GM23338 (cell line): Measurements from ENCODE around the gene ERCC6L. TPM values are rescaled to one million over a fixed set of nuclear protein-coding genes. Genes with fewer than 3 reads are reported as not detected.

ENCODE experiments used
- ATAC-seq: fragments of 200-7000 bp; cut with Tn5 transposase; 3 replicates; pipeline ENCODE4 v1.9.1; 2020
- DNase-seq: peaks from one replicate; pipeline ENCODE4 v3.0.0-alpha.2; 2015; ENCODE audit warnings: low spot score
- H2AFZ ChIP-seq: fragments of 200-600 bp; sonication (generic); 2 replicates; pipeline ENCODE4 v1.8.0; 2016; ENCODE audit warnings: antibody characterized with exemption, mild to moderate bottlenecking, moderate library complexity
- H3F3A ChIP-seq: fragments of 200-600 bp; sonication (generic); replicated peaks from 2 replicates; pipeline ENCODE4 v1.8.0; 2017; ENCODE audit warnings: antibody characterized with exemption, mixed run types, low read depth
- H3K27ac ChIP-seq: fragments of 200-600 bp; sonication (generic); 2 replicates; pipeline ENCODE4 v1.6.1; 2016; ENCODE audit warnings: low read depth
- H3K27me3 ChIP-seq: fragments of 200-600 bp; sonication (generic); 2 replicates; pipeline ENCODE4 v1.8.0; 2016; ENCODE audit warnings: mild to moderate bottlenecking, mixed run types, moderate library complexity; ENCODE audit not compliant: insufficient read depth
- H3K36me3 ChIP-seq: fragments of 200-600 bp; sonication (generic); 2 replicates; pipeline ENCODE4 v1.8.0; 2016; ENCODE audit warnings: mild to moderate bottlenecking; ENCODE audit not compliant: insufficient read depth
- H3K4me1 ChIP-seq: fragments of 200-600 bp; sonication (generic); 2 replicates; pipeline ENCODE4 v1.8.0; 2016; ENCODE audit warnings: mild to moderate bottlenecking, moderate library complexity; ENCODE audit not compliant: insufficient read depth
- H3K4me2 ChIP-seq: fragments of 200-600 bp; sonication (generic); 2 replicates; pipeline ENCODE4 v1.7.1; 2017; ENCODE audit warnings: mixed run types
- H3K4me3 ChIP-seq: fragments of 200-600 bp; sonication (generic); 2 replicates; pipeline ENCODE4 v1.6.1; 2016; ENCODE audit warnings: mixed run types
- H3K79me2 ChIP-seq: fragments of 200-600 bp; sonication (generic); replicated peaks from 2 replicates; pipeline ENCODE4 v1.8.0; 2017; ENCODE audit warnings: mild to moderate bottlenecking; ENCODE audit not compliant: insufficient read depth
- H3K9me2 ChIP-seq: fragments of 200-600 bp; sonication (generic); 2 replicates; pipeline ENCODE4 v1.8.0; 2017; ENCODE audit not compliant: insufficient read depth
- H4K20me1 ChIP-seq: fragments of 200-600 bp; sonication (generic); replicated peaks from 2 replicates; pipeline ENCODE4 v1.8.0; 2017; ENCODE audit warnings: mild to moderate bottlenecking; ENCODE audit not compliant: insufficient read depth
- H3K27ac Mint-ChIP-seq: 2 replicates; pipeline ENCODE4 v1.8.0; 2020; ENCODE audit warnings: inconsistent platforms, mild to moderate bottlenecking, moderate library complexity, mixed read lengths
- H3K27me3 Mint-ChIP-seq: 3 replicates; pipeline ENCODE4 v1.8.0; 2022; ENCODE audit warnings: low read depth, mild to moderate bottlenecking, moderate library complexity, mixed read lengths, inconsistent platforms; ENCODE audit not compliant: insufficient read depth, poor library complexity
- H3K36me3 Mint-ChIP-seq: 3 replicates; pipeline ENCODE4 v1.8.0; 2021; ENCODE audit warnings: low read depth, mild to moderate bottlenecking, inconsistent platforms, moderate library complexity, mixed read lengths
- H3K4me1 Mint-ChIP-seq: 3 replicates; pipeline ENCODE4 v1.8.0; 2020; ENCODE audit warnings: mild to moderate bottlenecking, inconsistent platforms, mixed read lengths
- H3K4me3 Mint-ChIP-seq: 3 replicates; pipeline ENCODE4 v1.8.0; 2021; ENCODE audit warnings: moderate library complexity, mild to moderate bottlenecking, inconsistent platforms, mixed read lengths
- H3K9me3 Mint-ChIP-seq: 3 replicates; pipeline ENCODE4 v1.8.0; 2020; ENCODE audit warnings: moderate library complexity, mild to moderate bottlenecking, inconsistent platforms, mixed read lengths
- CREB1 ChIP-seq: fragments of 250-450 bp; sonication (Bioruptor Pico); IDR thresholded peaks from 2 replicates; pipeline ENCODE4 v1.5.0; 2020; ENCODE audit warnings: low read depth, mild to moderate bottlenecking, moderate library complexity
- EZH2 ChIP-seq: fragments of 200-600 bp; sonication (generic); IDR thresholded peaks from one replicate; pipeline ENCODE4 v1.8.0; 2017; ENCODE audit warnings: antibody characterized with exemption, mild to moderate bottlenecking, low read depth; ENCODE audit not compliant: unreplicated experiment
- EZH2phosphoT487 ChIP-seq: fragments of 200-600 bp; sonication (generic); IDR thresholded peaks from one replicate; pipeline ENCODE4 v1.8.1; 2018; ENCODE audit warnings: antibody characterized with exemption; ENCODE audit not compliant: unreplicated experiment
- JUNB ChIP-seq: IDR thresholded peaks from one replicate; pipeline ENCODE4 v1.6.1; 2016; ENCODE audit warnings: antibody characterized with exemption; ENCODE audit not compliant: unreplicated experiment
- POLR2AphosphoS5 ChIP-seq: IDR thresholded peaks from 2 replicates; pipeline ENCODE4 v1.6.1; 2016; ENCODE audit warnings: antibody characterized with exemption, low read depth
- STAT1 ChIP-seq: IDR thresholded peaks from one replicate; pipeline ENCODE4 v1.6.1; 2016; ENCODE audit warnings: antibody characterized with exemption; ENCODE audit not compliant: unreplicated experiment
- polyA plus RNA-seq: library from polyadenylated mRNA; unstranded; fragments of >200 nt; fragmentation: Nextera tagmentation; extraction: Ambion mirVana; gene quantifications from 2 replicates; pipeline ENCODE4 v1.2.1, GENCODE V29; 2016
- total RNA-seq: library from RNA; depleted of rRNA; stranded (reverse); fragments of >200 nt; shearing (Covaris generic); gene quantifications from 2 replicates; pipeline ENCODE4 v1.2.3, GENCODE V29; 2014
- TF ChIP-seq, protein P1 (sequence below), 2 experiments: fragments of 200-600 bp in 1 of 2; sonication (generic) in 1 of 2; conservative IDR thresholded peaks; 2 replicates each; pipeline versions ENCODE4 v1.5.1 to v1.6.1; 2016 to 2017; ENCODE audit warnings: antibody characterized with exemption in 2 of 2, low read depth in 2 of 2, mild to moderate bottlenecking in 2 of 2, moderate library complexity in 1 of 2
- TF ChIP-seq, protein P2 (sequence below): IDR thresholded peaks from 2 replicates; pipeline ENCODE4 v1.6.1; 2016; ENCODE audit warnings: antibody characterized with exemption
- TF ChIP-seq, protein P3 (sequence below): IDR thresholded peaks from one replicate; pipeline ENCODE4 v1.6.1; 2018; ENCODE audit warnings: antibody characterized with exemption; ENCODE audit not compliant: unreplicated experiment
- TF ChIP-seq, protein P4 (sequence below): fragments of 250-450 bp; sonication (Bioruptor Pico); IDR thresholded peaks from 2 replicates; pipeline ENCODE4 v1.5.0; 2020; ENCODE audit warnings: mild to moderate bottlenecking, moderate library complexity

ERCC6L gene
- total and polyA plus RNA-seq, 2 experiments from 2014 or later: 11.3 to 23.1 TPM

DNA sequence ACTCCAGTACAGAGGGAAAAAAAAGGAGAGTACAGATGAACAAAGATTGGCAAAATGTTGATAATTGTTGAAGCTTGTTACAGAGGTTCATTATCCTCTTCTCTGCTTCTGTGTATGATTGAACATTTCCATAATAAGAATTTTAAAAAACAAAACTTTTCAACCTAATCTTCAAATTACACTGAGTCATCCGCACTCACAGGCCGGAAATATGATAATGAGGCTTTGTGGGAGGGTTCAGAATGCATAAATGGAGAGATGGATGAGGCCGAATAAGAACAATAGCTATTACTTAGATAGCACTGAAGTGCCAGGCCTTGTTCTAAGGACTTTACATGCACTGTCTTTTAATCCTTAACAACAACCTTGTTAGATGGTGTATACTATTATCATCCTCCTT, 4.6 kb upstream of the ERCC6L start:
- Histone ChIP-seq H3K9me2 (no peaks in the 10 kb centered on the region), H3K79me2 (no peaks in the 10 kb centered on the region), H3K27ac (no peak overlapping the region), H3K27me3 (no peaks in the 10 kb centered on the region), H3K4me2 (no peak overlapping the region), H2AFZ (no peak overlapping the region), H3F3A (no peaks in the 10 kb centered on the region), H4K20me1 (no peaks in the 10 kb centered on the region), H3K4me3 (no peak overlapping the region), H3K36me3 (no peaks in the 10 kb centered on the region), H3K4me1 (no peaks in the 10 kb centered on the region)
- no peak overlapping the region for H3K4me3 Mint-ChIP-seq
- H3K27ac Mint-ChIP-seq: no peak overlapping the region
- no peak for TF ChIP-seq EZH2phosphoT487
- TF ChIP-seq, protein P1, sequence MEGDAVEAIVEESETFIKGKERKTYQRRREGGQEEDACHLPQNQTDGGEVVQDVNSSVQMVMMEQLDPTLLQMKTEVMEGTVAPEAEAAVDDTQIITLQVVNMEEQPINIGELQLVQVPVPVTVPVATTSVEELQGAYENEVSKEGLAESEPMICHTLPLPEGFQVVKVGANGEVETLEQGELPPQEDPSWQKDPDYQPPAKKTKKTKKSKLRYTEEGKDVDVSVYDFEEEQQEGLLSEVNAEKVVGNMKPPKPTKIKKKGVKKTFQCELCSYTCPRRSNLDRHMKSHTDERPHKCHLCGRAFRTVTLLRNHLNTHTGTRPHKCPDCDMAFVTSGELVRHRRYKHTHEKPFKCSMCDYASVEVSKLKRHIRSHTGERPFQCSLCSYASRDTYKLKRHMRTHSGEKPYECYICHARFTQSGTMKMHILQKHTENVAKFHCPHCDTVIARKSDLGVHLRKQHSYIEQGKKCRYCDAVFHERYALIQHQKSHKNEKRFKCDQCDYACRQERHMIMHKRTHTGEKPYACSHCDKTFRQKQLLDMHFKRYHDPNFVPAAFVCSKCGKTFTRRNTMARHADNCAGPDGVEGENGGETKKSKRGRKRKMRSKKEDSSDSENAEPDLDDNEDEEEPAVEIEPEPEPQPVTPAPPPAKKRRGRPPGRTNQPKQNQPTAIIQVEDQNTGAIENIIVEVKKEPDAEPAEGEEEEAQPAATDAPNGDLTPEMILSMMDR (conservative IDR thresholded peaks at IDR 0.05; ENCODE audit: low read depth in 2 of 2): no peak
- TF ChIP-seq, protein P2, sequence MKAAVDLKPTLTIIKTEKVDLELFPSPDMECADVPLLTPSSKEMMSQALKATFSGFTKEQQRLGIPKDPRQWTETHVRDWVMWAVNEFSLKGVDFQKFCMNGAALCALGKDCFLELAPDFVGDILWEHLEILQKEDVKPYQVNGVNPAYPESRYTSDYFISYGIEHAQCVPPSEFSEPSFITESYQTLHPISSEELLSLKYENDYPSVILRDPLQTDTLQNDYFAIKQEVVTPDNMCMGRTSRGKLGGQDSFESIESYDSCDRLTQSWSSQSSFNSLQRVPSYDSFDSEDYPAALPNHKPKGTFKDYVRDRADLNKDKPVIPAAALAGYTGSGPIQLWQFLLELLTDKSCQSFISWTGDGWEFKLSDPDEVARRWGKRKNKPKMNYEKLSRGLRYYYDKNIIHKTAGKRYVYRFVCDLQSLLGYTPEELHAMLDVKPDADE: no peak
- TF ChIP-seq, protein P3, sequence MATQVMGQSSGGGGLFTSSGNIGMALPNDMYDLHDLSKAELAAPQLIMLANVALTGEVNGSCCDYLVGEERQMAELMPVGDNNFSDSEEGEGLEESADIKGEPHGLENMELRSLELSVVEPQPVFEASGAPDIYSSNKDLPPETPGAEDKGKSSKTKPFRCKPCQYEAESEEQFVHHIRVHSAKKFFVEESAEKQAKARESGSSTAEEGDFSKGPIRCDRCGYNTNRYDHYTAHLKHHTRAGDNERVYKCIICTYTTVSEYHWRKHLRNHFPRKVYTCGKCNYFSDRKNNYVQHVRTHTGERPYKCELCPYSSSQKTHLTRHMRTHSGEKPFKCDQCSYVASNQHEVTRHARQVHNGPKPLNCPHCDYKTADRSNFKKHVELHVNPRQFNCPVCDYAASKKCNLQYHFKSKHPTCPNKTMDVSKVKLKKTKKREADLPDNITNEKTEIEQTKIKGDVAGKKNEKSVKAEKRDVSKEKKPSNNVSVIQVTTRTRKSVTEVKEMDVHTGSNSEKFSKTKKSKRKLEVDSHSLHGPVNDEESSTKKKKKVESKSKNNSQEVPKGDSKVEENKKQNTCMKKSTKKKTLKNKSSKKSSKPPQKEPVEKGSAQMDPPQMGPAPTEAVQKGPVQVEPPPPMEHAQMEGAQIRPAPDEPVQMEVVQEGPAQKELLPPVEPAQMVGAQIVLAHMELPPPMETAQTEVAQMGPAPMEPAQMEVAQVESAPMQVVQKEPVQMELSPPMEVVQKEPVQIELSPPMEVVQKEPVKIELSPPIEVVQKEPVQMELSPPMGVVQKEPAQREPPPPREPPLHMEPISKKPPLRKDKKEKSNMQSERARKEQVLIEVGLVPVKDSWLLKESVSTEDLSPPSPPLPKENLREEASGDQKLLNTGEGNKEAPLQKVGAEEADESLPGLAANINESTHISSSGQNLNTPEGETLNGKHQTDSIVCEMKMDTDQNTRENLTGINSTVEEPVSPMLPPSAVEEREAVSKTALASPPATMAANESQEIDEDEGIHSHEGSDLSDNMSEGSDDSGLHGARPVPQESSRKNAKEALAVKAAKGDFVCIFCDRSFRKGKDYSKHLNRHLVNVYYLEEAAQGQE: no peak
- no peak for TF ChIP-seq CREB1
- no peak for TF ChIP-seq STAT1
- TF ChIP-seq POLR2AphosphoS5: no peak
- no peak for TF ChIP-seq EZH2
- no peak for TF ChIP-seq JUNB
- TF ChIP-seq, protein P4, sequence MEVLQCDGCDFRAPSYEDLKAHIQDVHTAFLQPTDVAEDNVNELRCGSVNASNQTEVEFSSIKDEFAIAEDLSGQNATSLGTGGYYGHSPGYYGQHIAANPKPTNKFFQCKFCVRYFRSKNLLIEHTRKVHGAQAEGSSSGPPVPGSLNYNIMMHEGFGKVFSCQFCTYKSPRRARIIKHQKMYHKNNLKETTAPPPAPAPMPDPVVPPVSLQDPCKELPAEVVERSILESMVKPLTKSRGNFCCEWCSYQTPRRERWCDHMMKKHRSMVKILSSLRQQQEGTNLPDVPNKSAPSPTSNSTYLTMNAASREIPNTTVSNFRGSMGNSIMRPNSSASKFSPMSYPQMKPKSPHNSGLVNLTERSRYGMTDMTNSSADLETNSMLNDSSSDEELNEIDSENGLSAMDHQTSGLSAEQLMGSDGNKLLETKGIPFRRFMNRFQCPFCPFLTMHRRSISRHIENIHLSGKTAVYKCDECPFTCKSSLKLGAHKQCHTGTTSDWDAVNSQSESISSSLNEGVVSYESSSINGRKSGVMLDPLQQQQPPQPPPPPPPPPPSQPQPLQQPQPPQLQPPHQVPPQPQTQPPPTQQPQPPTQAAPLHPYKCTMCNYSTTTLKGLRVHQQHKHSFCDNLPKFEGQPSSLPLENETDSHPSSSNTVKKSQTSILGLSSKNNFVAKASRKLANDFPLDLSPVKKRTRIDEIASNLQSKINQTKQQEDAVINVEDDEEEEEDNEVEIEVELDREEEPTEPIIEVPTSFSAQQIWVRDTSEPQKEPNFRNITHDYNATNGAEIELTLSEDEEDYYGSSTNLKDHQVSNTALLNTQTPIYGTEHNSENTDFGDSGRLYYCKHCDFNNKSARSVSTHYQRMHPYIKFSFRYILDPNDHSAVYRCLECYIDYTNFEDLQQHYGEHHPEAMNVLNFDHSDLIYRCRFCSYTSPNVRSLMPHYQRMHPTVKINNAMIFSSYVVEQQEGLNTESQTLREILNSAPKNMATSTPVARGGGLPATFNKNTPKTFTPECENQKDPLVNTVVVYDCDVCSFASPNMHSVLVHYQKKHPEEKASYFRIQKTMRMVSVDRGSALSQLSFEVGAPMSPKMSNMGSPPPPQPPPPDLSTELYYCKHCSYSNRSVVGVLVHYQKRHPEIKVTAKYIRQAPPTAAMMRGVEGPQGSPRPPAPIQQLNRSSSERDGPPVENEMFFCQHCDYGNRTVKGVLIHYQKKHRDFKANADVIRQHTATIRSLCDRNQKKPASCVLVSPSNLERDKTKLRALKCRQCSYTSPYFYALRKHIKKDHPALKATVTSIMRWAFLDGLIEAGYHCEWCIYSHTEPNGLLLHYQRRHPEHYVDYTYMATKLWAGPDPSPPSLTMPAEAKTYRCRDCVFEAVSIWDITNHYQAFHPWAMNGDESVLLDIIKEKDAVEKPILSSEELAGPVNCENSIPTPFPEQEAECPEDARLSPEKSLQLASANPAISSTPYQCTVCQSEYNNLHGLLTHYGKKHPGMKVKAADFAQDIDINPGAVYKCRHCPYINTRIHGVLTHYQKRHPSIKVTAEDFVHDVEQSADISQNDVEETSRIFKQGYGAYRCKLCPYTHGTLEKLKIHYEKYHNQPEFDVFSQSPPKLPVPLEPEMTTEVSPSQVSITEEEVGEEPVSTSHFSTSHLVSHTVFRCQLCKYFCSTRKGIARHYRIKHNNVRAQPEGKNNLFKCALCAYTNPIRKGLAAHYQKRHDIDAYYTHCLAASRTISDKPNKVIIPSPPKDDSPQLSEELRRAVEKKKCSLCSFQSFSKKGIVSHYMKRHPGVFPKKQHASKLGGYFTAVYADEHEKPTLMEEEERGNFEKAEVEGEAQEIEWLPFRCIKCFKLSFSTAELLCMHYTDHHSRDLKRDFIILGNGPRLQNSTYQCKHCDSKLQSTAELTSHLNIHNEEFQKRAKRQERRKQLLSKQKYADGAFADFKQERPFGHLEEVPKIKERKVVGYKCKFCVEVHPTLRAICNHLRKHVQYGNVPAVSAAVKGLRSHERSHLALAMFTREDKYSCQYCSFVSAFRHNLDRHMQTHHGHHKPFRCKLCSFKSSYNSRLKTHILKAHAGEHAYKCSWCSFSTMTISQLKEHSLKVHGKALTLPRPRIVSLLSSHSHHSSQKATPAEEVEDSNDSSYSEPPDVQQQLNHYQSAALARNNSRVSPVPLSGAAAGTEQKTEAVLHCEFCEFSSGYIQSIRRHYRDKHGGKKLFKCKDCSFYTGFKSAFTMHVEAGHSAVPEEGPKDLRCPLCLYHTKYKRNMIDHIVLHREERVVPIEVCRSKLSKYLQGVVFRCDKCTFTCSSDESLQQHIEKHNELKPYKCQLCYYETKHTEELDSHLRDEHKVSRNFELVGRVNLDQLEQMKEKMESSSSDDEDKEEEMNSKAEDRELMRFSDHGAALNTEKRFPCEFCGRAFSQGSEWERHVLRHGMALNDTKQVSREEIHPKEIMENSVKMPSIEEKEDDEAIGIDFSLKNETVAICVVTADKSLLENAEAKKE: no peak
- peaks cover 5% of the 10 kb centered on the region; the same call in 1 of the 3 replicates for H3K4me1 Mint-ChIP-seq
- H3K27me3 Mint-ChIP-seq: peaks cover 7% of the 10 kb centered on the region
- DNase-seq: no peak
- H3K9me3 Mint-ChIP-seq: no peaks in the 10 kb centered on the region; the same call in 2 of the 3 replicates
- ATAC-seq: no peak
- H3K36me3 Mint-ChIP-seq: no peaks in the 10 kb centered on the region; the same call in 2 of the 3 replicates
